ENCODE results near the gene LRRC3. TPM values are rescaled to one million over a fixed set of nuclear protein-coding genes. Genes with fewer than 3 reads are reported as not detected.

LRRC3 gene
- total RNA-seq, 1 donor from 2014 or later: 4.0 TPM

DNA sequence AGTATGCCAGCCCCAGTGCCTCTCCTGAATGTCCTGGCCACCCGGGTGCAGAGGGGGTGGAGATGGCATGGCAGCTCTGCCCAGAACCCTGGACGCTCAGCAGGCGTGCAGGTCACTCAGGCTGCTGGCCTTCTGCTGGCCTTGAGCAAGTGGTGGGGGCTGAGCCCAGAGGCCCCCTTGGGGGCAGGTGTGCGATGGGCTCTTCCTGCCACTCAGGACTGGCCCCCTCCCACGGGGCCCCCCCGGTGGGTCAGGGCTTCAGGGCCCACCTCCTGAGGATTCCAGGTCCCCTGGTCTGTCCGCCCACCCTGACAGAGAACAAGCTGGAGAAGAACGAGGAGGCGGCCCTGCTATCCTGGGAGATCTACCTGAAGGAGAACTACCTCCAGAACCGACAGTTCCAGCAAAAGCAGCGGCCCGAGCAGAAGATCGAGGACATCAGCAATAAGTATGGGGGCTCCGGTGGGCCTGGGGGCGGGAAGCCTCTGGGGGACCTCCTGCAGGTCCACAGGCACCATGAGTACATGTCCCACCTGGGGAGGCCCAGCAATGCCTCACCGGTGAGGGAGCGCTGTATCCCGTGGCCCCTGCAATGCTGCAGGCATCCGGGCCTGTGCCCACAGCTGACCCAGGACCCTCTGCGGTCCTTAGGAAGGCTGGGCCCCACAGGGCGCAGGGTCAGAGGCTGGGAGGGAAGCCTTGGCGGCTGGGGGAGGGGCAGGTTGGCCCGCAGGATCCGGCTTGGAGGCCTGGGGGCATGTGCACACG, 37.0 kb upstream of the LRRC3 start:
- Histone ChIP-seq H3K27ac (no peak overlapping the region), H3K4me3 (no peak overlapping the region), H3K36me3 (no peaks in the 10 kb centered on the region), H3K9me3 (no peaks in the 10 kb centered on the region), H3K4me1 (no peaks in the 10 kb centered on the region), H3K27me3 (ENCODE audit: low read depth) (peaks cover 8% of the 10 kb centered on the region)
- DNase-seq: no peak
- intact Hi-C loops (cut with DNase I): no loop called here
- no peak for ATAC-seq
- TF ChIP-seq, protein P1, sequence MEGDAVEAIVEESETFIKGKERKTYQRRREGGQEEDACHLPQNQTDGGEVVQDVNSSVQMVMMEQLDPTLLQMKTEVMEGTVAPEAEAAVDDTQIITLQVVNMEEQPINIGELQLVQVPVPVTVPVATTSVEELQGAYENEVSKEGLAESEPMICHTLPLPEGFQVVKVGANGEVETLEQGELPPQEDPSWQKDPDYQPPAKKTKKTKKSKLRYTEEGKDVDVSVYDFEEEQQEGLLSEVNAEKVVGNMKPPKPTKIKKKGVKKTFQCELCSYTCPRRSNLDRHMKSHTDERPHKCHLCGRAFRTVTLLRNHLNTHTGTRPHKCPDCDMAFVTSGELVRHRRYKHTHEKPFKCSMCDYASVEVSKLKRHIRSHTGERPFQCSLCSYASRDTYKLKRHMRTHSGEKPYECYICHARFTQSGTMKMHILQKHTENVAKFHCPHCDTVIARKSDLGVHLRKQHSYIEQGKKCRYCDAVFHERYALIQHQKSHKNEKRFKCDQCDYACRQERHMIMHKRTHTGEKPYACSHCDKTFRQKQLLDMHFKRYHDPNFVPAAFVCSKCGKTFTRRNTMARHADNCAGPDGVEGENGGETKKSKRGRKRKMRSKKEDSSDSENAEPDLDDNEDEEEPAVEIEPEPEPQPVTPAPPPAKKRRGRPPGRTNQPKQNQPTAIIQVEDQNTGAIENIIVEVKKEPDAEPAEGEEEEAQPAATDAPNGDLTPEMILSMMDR (IDR thresholded peaks at IDR 0.05): no peak

DNA sequence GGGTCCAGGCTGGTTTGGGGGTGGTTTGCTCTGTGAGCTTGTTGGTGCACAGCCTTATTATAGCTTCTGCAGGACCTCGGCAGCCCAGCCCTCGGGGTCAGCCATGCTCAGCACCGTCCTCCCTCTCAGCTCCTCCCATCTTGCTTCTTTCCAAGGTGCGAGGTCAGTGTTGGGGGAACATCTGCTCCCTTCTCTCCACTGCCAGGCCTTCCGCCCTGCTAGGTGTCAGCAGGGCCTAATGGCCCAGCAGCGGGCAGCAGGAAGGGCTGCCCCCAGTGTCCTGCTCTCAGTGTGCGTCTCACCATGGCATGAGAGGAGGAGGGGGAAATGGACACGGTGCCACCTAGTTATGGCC, 36.5 kb upstream of the LRRC3 start:
- Histone ChIP-seq H3K4me3 (no peak overlapping the region), H3K4me1 (no peaks in the 10 kb centered on the region), H3K27me3 (ENCODE audit: low read depth) (peaks cover 8% of the 10 kb centered on the region), H3K27ac (no peak overlapping the region), H3K36me3 (no peaks in the 10 kb centered on the region), H3K9me3 (no peaks in the 10 kb centered on the region)
- DNase-seq: no peak
- TF ChIP-seq, protein P1 (IDR thresholded peaks at IDR 0.05): no peak
- ATAC-seq: no peak
- intact Hi-C loops (cut with DNase I): no loop called here

DNA sequence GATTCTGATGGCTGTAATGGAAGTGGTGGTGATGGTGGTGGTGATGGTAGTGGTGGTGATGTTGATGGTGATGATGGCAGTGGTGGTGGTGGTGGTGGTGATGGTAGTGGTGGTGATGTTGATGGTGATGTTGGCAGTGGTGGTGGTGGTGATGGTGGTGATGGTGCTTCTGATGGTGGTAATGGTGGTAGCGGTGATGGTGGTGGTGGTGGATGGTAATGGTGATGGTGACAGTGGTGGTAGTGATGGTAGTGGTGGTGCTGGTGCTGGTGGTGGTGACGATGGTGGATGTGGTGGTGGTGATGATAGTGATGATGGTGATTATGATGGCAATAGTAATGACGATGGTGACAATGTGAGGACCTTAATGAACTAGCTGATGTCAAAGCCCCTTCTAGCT, 35.6 kb upstream of the LRRC3 start:
- H3K27me3 ChIP-seq (ENCODE audit: low read depth): peaks cover 8% of the 10 kb centered on the region
- DNase-seq (no peak), ATAC-seq (no peak)
- H3K4me3 ChIP-seq: no peak overlapping the region
- no peaks in the 10 kb centered on the region for H3K4me1 ChIP-seq
- H3K36me3 ChIP-seq: no peaks in the 10 kb centered on the region
- no peak overlapping the region for H3K27ac ChIP-seq
- intact Hi-C loops (cut with DNase I): no loop called here
- TF ChIP-seq, protein P1 (IDR thresholded peaks at IDR 0.05): no peak
- no peaks in the 10 kb centered on the region for H3K9me3 ChIP-seq

DNA sequence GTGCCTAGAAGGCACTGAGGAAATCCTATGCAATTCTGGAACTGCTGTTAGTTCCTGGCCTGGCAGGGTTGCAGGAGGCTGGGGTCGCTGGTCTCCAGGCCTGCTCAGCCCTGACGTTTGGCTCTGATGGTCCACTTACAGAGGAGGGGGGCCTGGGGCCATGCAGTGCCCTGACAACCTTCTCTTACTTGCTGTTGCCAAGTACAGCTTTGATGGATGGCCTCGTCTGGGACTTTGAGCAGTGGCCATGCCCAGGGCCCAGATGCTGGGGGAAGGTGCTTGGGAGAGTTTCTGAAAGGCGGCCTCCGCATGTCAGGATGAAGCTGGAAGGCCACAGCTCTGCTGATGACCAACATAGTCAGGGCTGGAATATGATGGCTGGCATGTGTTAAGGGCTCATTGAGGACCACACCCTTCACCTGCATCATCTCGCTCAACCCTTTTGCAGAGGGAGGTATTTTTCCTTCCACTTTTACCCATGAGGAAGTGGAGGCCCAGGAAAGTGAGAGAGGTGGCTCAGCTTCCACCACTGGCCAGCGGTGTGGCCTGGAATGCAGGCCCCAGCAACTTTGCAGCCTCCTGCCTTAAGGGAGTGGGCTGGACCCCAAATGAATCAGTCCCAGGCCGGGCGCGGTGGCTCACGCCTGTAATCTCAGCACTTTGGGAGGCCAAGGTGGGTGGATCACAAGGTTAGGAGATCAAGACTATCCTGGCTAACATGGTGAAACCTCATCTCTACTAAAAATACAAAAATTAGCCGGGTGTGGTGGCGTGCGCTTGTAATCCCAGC, 34.7 kb upstream of the LRRC3 start:
- DNase-seq (no peak), ATAC-seq (no peak)
- no peak overlapping the region for H3K4me3 ChIP-seq
- intact Hi-C loops (cut with DNase I): no loop called here
- H3K36me3 ChIP-seq: no peaks in the 10 kb centered on the region
- H3K27ac ChIP-seq: no peak overlapping the region
- H3K27me3 ChIP-seq (ENCODE audit: low read depth): peaks cover 4% of the 10 kb centered on the region
- no peaks in the 10 kb centered on the region for H3K4me1 ChIP-seq
- TF ChIP-seq, protein P1 (IDR thresholded peaks at IDR 0.05): no peak
- H3K9me3 ChIP-seq: no peaks in the 10 kb centered on the region

DNA sequence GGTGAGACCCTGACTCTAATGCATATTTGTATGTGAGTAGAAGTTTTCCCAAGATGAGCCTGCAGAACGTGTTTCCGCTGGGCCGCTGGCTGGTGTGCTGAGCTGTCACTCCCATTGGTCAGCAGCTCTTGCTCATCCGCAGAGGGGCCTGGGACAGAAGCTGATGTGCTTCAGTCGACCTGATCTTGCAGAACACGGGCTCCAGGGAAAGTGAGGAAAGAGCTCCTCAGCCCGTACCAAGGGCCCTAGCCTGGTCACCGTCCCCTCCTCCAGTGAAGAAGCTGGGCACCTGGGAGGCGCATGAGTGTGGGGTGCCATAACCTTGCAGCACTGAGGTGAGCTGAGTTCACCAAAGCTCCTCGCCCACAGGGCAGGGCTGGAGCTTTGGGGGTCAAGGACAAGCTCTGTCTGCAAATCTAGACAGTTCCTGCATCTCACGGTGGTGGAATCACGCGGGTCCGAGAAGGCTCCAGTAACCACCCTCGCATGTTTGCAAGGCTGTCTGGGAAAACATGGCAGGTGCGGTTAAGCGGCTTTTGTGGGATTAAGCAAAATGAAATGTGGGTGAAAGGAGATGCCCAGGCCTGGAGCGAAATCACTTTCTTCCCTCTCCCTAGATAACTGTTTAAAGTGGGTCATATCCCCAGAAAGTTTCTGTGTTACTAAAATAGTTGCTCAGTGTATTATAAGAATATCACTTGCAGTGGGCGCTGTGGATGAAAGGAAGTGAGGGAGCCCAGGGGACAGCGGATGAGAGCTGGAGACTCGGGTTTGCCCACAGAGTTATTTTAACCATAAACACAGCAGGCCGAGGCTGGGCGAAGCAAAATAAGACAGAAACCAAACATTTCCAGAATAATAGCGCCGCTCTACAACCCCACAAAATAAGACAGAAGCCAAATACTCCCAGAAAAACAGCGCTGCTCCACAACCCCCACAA, 33.1 kb upstream of the LRRC3 start:
- H3K27ac ChIP-seq: no peak overlapping the region
- DNase-seq: peak; percentile 14

More for the DNA sequence above, 33.1 kb upstream of the LRRC3 start:
- ATAC-seq: no peak
- TF ChIP-seq, protein P1 (IDR thresholded peaks at IDR 0.05): no peak
- intact Hi-C loops (cut with DNase I): no loop called here
- Histone ChIP-seq H3K4me3 (no peak overlapping the region), H3K4me1 (no peaks in the 10 kb centered on the region), H3K36me3 (no peaks in the 10 kb centered on the region), H3K9me3 (no peaks in the 10 kb centered on the region), H3K27me3 (ENCODE audit: low read depth) (peaks cover 6% of the 10 kb centered on the region)
